ENCODE data around the gene SPON1. TPM values are rescaled to one million over a fixed set of nuclear protein-coding genes. Genes with fewer than 3 reads are reported as not detected.

Gene SPON1
- total and polyA plus RNA-seq, 2 of the 8 experiments (the other 6 are each of a cell fraction or from before 2014, with no cell fraction given) = 1.5 to 5.4 TPM

GRCh38 chr11:14102766-14103165 is 140.2 kb downstream of the SPON1 start (continued):
- TF ChIP-seq ATF2 (IDR thresholded peaks at IDR 0.05; ENCODE audit: low read length) (no peak), SAP30 (IDR thresholded peaks at IDR 0.05; ENCODE audit: insufficient read depth, insufficient replicate concordance, low read length) (no peak), RFX5 (IDR thresholded peaks at IDR 0.05; ENCODE audit: borderline replicate concordance, low read depth, low read length) (no peak), POU5F1 (IDR thresholded peaks at IDR 0.05; ENCODE audit: low read depth, low read length) (no peak)
